Gastrocnemius medialis (tissue), 4 donors: ENCODE data around the gene VASN. TPM values are rescaled to one million over a fixed set of nuclear protein-coding genes. Genes with fewer than 3 reads are reported as not detected.

Experiments
- ATAC-seq, 2 donors: fragments of 150-250 bp; one replicate each; pipeline ENCODE4 v1.9.1; 2016
- DNase-seq, 2 donors: peaks; one replicate each; pipeline ENCODE4 v3.0.0-alpha.2; 2019
- H3K27ac ChIP-seq, 4 donors: fragments of 200-600 bp; sonication (generic); 1 replicate in 1 of 4; 2 replicates in 3 of 4; pipeline ENCODE4 v1.5.1; 2016 to 2018; ENCODE audit warnings: mild to moderate bottlenecking in 2 of 4, moderate library complexity in 1 of 4
- H3K27me3 ChIP-seq, 3 donors: fragments of 200-600 bp; sonication (generic) in 2 of 3; 1 replicate in 1 of 3; 2 replicates in 2 of 3; pipeline versions ENCODE4 v1.5.1 to v1.6.0; 2016 to 2019; ENCODE audit warnings: mild to moderate bottlenecking in 1 of 3, moderate library complexity in 1 of 3
- H3K36me3 ChIP-seq, 2 donors: fragments of 200-600 bp; sonication (generic) in 1 of 2; one replicate each; pipeline ENCODE4 v1.5.1; 2017 to 2018
- H3K4me1 ChIP-seq, 2 donors: fragments of 200-600 bp; sonication (generic) in 1 of 2; one replicate each; pipeline ENCODE4 v1.5.1; 2016 to 2017; ENCODE audit warnings: mild to moderate bottlenecking in 2 of 2
- H3K4me3 ChIP-seq, 4 donors: fragments of 200-600 bp; sonication (generic) in 3 of 4; 1 replicate in 1 of 4; 2 replicates in 3 of 4; pipeline ENCODE4 v1.5.1; 2016 to 2019; ENCODE audit warnings: mild to moderate bottlenecking in 2 of 4
- H3K9me3 ChIP-seq, 3 donors: fragments of 200-600 bp; sonication (generic) in 2 of 3; 1 replicate in 1 of 3; 2 replicates in 2 of 3; pipeline ENCODE4 v1.5.1; 2016 to 2019
- CTCF ChIP-seq, 5 experiments: fragments of 450-650 bp in 3 of 5; fragments of 200-600 bp in 2 of 5; sonication (generic) in 2 of 5; IDR thresholded peaks in 4 of 5; conservative IDR thresholded peaks in 1 of 5; 1 replicate in 4 of 5; 2 replicates in 1 of 5; pipeline ENCODE4 v1.5.1; 2016 to 2019; ENCODE audit warnings: antibody characterized with exemption in 5 of 5, mild to moderate bottlenecking in 3 of 5, moderate library complexity in 3 of 5
- POLR2A ChIP-seq, 2 donors: fragments of 450-650 bp; IDR thresholded peaks; one replicate each; pipeline ENCODE4 v1.6.1; 2017; ENCODE audit warnings: antibody characterized with exemption in 2 of 2, mild to moderate bottlenecking in 2 of 2, moderate library complexity in 2 of 2
- in situ Hi-C, 4 donors: fragments of 200-750 bp; cut with MboI; loops; one replicate each; pipeline versions ENCODE4 v1.15.0 to v1.8.0; 2017; ENCODE audit warnings: low sequenced_read_pairs in 4 of 4
- intact Hi-C: fragments of 100-400 bp; cut with DNase I; formaldehyde crosslinking; loops from one replicate; pipeline ENCODE4 v1.15.1; 2023; ENCODE audit warnings: low total_unique reads
- total RNA-seq, 4 donors: library from RNA; depleted of rRNA; stranded (reverse); fragments of >200 nt; gene quantifications; one replicate each; pipeline versions ENCODE4 v1.1.0 to v1.2.3, GENCODE V29; 2016

VASN gene
- total RNA-seq, 4 donors from 2014 or later = 2.4 to 12.8 (median 3.7) TPM

DNA sequence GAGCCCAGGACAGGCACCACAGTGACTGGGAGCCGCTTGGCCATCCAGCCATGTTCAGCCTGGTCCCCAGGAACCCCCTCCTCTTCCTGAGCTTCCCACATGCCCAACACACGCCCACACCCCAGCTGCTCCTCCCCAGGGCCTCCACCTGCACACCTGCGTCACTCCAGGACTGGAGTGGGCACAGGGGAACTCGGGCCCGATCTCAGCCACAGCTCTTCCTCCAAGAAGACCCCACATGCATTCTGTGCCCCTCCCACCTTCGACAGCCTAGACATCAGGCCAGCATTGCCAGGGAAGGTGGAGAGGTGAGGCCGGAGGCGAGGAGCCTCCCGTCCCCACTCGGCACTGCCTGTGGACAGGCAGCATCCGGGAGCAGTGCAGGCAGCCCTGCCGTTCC lies 6.0 kb upstream of the VASN start:
- Histone ChIP-seq H3K27me3 (no peaks in the 10 kb centered on the region), H3K27ac (no peak overlapping the region), H3K4me1 (no peaks in the 10 kb centered on the region), H3K4me3 (no peak overlapping the region), H3K9me3 (no peaks in the 10 kb centered on the region), H3K36me3 (peaks cover 0 to 7% of the 10 kb centered on the region in 2 donors)
- intact Hi-C loops = no loop called here
- TF ChIP-seq CTCF (IDR thresholded peaks at IDR 0.05 in 4 of 5, conservative IDR thresholded peaks at IDR 0.05 in 1 of 5) (no peak), POLR2A (IDR thresholded peaks at IDR 0.05) (no peak)
- in situ Hi-C loops = no loop called here
- DNase-seq = no peak
- ATAC-seq = no peak

DNA sequence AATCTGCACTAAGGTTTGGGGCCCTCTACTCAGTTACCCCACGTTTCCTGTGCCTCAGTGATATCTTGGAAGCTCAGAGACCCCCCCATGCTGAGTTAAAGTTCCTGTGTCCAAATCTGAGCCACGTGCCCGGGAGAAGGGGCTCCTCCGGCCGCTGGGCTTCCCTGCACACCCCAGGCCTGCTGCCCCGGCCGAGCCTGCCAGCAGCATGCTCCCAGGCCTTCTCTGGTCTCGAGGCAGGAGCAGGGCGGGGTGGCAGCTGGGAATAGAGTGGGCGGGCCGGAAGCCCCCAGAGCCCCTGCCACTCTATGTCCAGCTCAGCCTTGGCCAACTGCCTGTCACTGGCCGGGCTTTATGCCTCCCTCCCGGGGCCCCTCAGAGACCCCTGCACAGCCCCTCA lies 5.6 kb upstream of the VASN start:
- H3K4me3 ChIP-seq = no peak overlapping the region

DNA sequence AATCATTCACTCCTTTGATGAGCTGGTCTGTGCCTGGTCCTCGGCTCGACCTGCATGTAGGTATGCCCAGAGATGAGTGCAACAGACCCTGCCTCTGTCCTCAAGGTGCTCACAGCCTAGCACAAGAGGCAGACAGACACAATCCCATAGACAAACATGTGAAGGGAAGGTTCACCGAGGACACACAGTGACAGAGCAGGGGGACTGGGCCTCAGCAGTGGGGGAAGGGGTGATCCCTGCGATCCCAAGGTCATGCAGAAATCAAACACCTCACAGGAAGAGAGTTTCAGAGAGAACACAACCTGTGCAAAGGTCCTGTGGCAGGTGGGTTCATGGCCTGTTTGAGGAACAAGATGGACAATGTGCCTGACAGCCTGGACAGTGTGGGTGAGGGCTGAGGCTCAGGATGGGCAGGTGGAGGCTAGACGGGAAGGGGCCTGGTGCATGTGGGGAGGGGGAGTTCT lies 4.2 kb upstream of the VASN start:
- Histone ChIP-seq H3K27me3 (no peaks in the 10 kb centered on the region), H3K9me3 (no peaks in the 10 kb centered on the region), H3K36me3 (peaks cover 0 to 7% of the 10 kb centered on the region in 2 donors), H3K4me1 (peaks cover 3 to 8% of the 10 kb centered on the region in 2 donors), H3K4me3 (no peak overlapping the region), H3K27ac (no peak overlapping the region)
- intact Hi-C loops (no loop called here), in situ Hi-C loops (no loop called here)
- DNase-seq (no peak), ATAC-seq (no peak)
- TF ChIP-seq CTCF (IDR thresholded peaks at IDR 0.05 in 4 of 5, conservative IDR thresholded peaks at IDR 0.05 in 1 of 5) = no peak
- no peak for TF ChIP-seq POLR2A (IDR thresholded peaks at IDR 0.05)

More for the DNA sequence above, 5.6 kb upstream of the VASN start:
- in situ Hi-C loops (no loop called here), intact Hi-C loops (no loop called here)
- DNase-seq (no peak), ATAC-seq (no peak)
- TF ChIP-seq POLR2A (IDR thresholded peaks at IDR 0.05) (no peak), CTCF (IDR thresholded peaks at IDR 0.05 in 4 of 5, conservative IDR thresholded peaks at IDR 0.05 in 1 of 5) (no peak)
- Histone ChIP-seq H3K9me3 (no peaks in the 10 kb centered on the region), H3K4me1 (no peaks in the 10 kb centered on the region), H3K27ac (no peak overlapping the region), H3K27me3 (no peaks in the 10 kb centered on the region), H3K36me3 (peaks cover 0 to 7% of the 10 kb centered on the region in 2 donors)

- H3K9me3 ChIP-seq = no peaks in the 10 kb centered on the region
- no peak for ATAC-seq
- H3K4me3 ChIP-seq = no peak overlapping the region
- in situ Hi-C loops = no loop called here
- DNase-seq = no peak
- peaks cover 10 to 16% of the 10 kb centered on the region in 2 donors for H3K4me1 ChIP-seq
- peak overlapping the region in 2 of 4 donors; percentile 9 to 31 for H3K27ac ChIP-seq
- no peaks in the 10 kb centered on the region for H3K27me3 ChIP-seq
- H3K36me3 ChIP-seq = peaks cover 0 to 7% of the 10 kb centered on the region in 2 donors
- intact Hi-C loops = no loop called here
- TF ChIP-seq CTCF (IDR thresholded peaks at IDR 0.05 in 4 of 5, conservative IDR thresholded peaks at IDR 0.05 in 1 of 5) (no peak), POLR2A (IDR thresholded peaks at IDR 0.05) (no peak)
Measured at GRCh38 chr16:4369007-4369733, 2.5 kb upstream of the VASN start.
